SH-SY5Y (cell line): Measurements from ENCODE around the gene DHRS2.

Experiments
- GATA2 ChIP-seq: IDR thresholded peaks from 2 replicates; pipeline ENCODE4 v1.6.1; 2011; ENCODE audit warnings: mild to moderate bottlenecking, low read depth, low read length
- GATA3 ChIP-seq: IDR thresholded peaks from 2 replicates; pipeline ENCODE4 v1.6.1; 2011; ENCODE audit warnings: low read depth, mild to moderate bottlenecking, low read length, moderate library complexity

Gene DHRS2

GRCh38 chr14:23667134-23667533 is 31.0 kb downstream of the DHRS2 start:
- TF ChIP-seq GATA2, result no peak
- TF ChIP-seq GATA3, result no peak

- no peak for TF ChIP-seq GATA2
- no peak for TF ChIP-seq GATA3
These were observed 33.3 kb downstream of the DHRS2 start for GRCh38 chr14:23669441-23669840.

GRCh38 chr14:23670481-23670880 is 34.3 kb downstream of the DHRS2 start:
- TF ChIP-seq GATA3, result no peak
- TF ChIP-seq GATA2, result no peak

- TF ChIP-seq GATA3, result no peak
These were observed 36.0 kb downstream of the DHRS2 start for GRCh38 chr14:23672200-23672599.

GRCh38 chr14:23675337-23675736 is 39.2 kb downstream of the DHRS2 start:
- TF ChIP-seq GATA2 (no peak), GATA3 (no peak)

GRCh38 chr14:23675906-23676305 is 39.7 kb downstream of the DHRS2 start:
- TF ChIP-seq GATA2, result no peak
- TF ChIP-seq GATA3, result no peak

- TF ChIP-seq GATA3 (no peak), GATA2 (no peak)
These were observed 45.2 kb downstream of the DHRS2 start for GRCh38 chr14:23681337-23681736.

GRCh38 chr14:23692416-23692815 is 56.3 kb downstream of the DHRS2 start:
- TF ChIP-seq GATA3 (no peak), GATA2 (no peak)

- TF ChIP-seq GATA3 (no peak), GATA2 (no peak)
These were observed 57.1 kb downstream of the DHRS2 start for GRCh38 chr14:23693252-23693775.

- TF ChIP-seq GATA2 (no peak), GATA3 (no peak)
These were observed 58.2 kb downstream of the DHRS2 start for GRCh38 chr14:23694085-23694948.
